ENCODE results near the gene SNRPB. TPM values are rescaled to one million over a fixed set of nuclear protein-coding genes. Genes with fewer than 3 reads are reported as not detected.
A peak's percentile ranks its signal among the peaks of the same experiment; 100 is the strongest.

The SNRPB gene
- total RNA-seq, 1 donor from 2014 or later, result 391 TPM

GRCh38 chr20:2431185-2431584 is 39.4 kb downstream of the SNRPB start:
- Mint-ChIP-seq H3K36me3 (ENCODE audit: low read depth) (no peaks in the 10 kb centered on the region), H3K4me3 (no peak overlapping the region), H3K4me1 (peaks cover 7% of the 10 kb centered on the region), H3K9me3 (no peaks in the 10 kb centered on the region), H3K27ac (ENCODE audit: unreplicated experiment) (no peak overlapping the region), H3K27me3 (ENCODE audit: low read depth) (peaks cover 16% of the 10 kb centered on the region)
- DNase-seq (ENCODE audit: low read depth, low spot score), result no peak
- TF ChIP-seq CTCF (conservative IDR thresholded peaks at IDR 0.05), result no peak

GRCh38 chr20:2430538-2430937 is 40.1 kb downstream of the SNRPB start:
- Mint-ChIP-seq H3K27me3 (ENCODE audit: low read depth) (peaks cover 16% of the 10 kb centered on the region), H3K4me3 (no peak overlapping the region), H3K9me3 (no peaks in the 10 kb centered on the region), H3K27ac (ENCODE audit: unreplicated experiment) (no peak overlapping the region), H3K4me1 (peaks cover 7% of the 10 kb centered on the region), H3K36me3 (ENCODE audit: low read depth) (no peaks in the 10 kb centered on the region)
- no peak for DNase-seq (ENCODE audit: low read depth, low spot score)
- no peak for TF ChIP-seq CTCF (conservative IDR thresholded peaks at IDR 0.05)

GRCh38 chr20:2429051-2429450 is 41.5 kb downstream of the SNRPB start:
- no peaks in the 10 kb centered on the region for H3K36me3 Mint-ChIP-seq (ENCODE audit: low read depth)
- peaks cover 7% of the 10 kb centered on the region for H3K4me1 Mint-ChIP-seq
- no peak overlapping the region for H3K4me3 Mint-ChIP-seq
- DNase-seq (ENCODE audit: low read depth, low spot score), result no peak
- peak overlapping the region; percentile 57 for H3K27ac Mint-ChIP-seq (ENCODE audit: unreplicated experiment)
- H3K27me3 Mint-ChIP-seq (ENCODE audit: low read depth), result peaks cover 16% of the 10 kb centered on the region
- no peak for TF ChIP-seq CTCF (conservative IDR thresholded peaks at IDR 0.05)
- no peaks in the 10 kb centered on the region for H3K9me3 Mint-ChIP-seq

GRCh38 chr20:2421247-2421646 is 49.3 kb downstream of the SNRPB start:
- Mint-ChIP-seq H3K4me3 (no peak overlapping the region), H3K9me3 (peaks cover 3% of the 10 kb centered on the region), H3K27me3 (ENCODE audit: low read depth) (peaks cover 9% of the 10 kb centered on the region), H3K4me1 (no peaks in the 10 kb centered on the region), H3K27ac (ENCODE audit: unreplicated experiment) (no peak overlapping the region), H3K36me3 (ENCODE audit: low read depth) (no peaks in the 10 kb centered on the region)
- DNase-seq (ENCODE audit: low read depth, low spot score), result no peak
- TF ChIP-seq CTCF (conservative IDR thresholded peaks at IDR 0.05), result no peak

- TF ChIP-seq CTCF (conservative IDR thresholded peaks at IDR 0.05), result no peak
- Mint-ChIP-seq H3K9me3 (peaks cover 3% of the 10 kb centered on the region), H3K4me3 (no peak overlapping the region), H3K27ac (ENCODE audit: unreplicated experiment) (no peak overlapping the region), H3K36me3 (ENCODE audit: low read depth) (no peaks in the 10 kb centered on the region), H3K27me3 (ENCODE audit: low read depth) (peaks cover 9% of the 10 kb centered on the region), H3K4me1 (no peaks in the 10 kb centered on the region)
- no peak for DNase-seq (ENCODE audit: low read depth, low spot score)
These were observed 50.1 kb downstream of the SNRPB start for GRCh38 chr20:2420510-2420909.

- H3K4me3 Mint-ChIP-seq, result no peak overlapping the region
- H3K4me1 Mint-ChIP-seq, result no peaks in the 10 kb centered on the region
- H3K36me3 Mint-ChIP-seq (ENCODE audit: low read depth), result no peaks in the 10 kb centered on the region
- DNase-seq (ENCODE audit: low read depth, low spot score), result no peak
- no peak overlapping the region for H3K27ac Mint-ChIP-seq (ENCODE audit: unreplicated experiment)
- TF ChIP-seq CTCF (conservative IDR thresholded peaks at IDR 0.05), result no peak
- H3K9me3 Mint-ChIP-seq, result peaks cover under 1% of the 10 kb centered on the region
- peaks cover 13% of the 10 kb centered on the region for H3K27me3 Mint-ChIP-seq (ENCODE audit: low read depth)
These were observed 52.2 kb downstream of the SNRPB start for GRCh38 chr20:2418388-2418787.
